NCI-H226 (cell line): ENCODE results near the gene RIOK3.
"Not testable (repeated sequence)": the region's sequence is repeated elsewhere in the genome, so short reads cannot be mapped to it uniquely, and the experiment has no call there.

Source experiments
- DNase-seq: peaks from one replicate; pipeline ENCODE4 v3.0.0-alpha.2; 2015

The RIOK3 gene

GRCh38 chr18:23451491-23451890 lies 1.6 kb upstream of the RIOK3 start:
- no peak for DNase-seq

- DNase-seq = no peak
These were observed 750 bp upstream of the RIOK3 start for GRCh38 chr18:23452347-23452727.

- DNase-seq = peak; percentile 33
These were observed 582 bp downstream of the RIOK3 start for GRCh38 chr18:23453680-23454058.

GRCh38 chr18:23456835-23457234 lies 3.7 kb downstream of the RIOK3 start:
- no peak for DNase-seq

- no peak for DNase-seq
These were observed 5.9 kb downstream of the RIOK3 start for GRCh38 chr18:23458830-23459529.

GRCh38 chr18:23459530-23459921 lies 6.4 kb downstream of the RIOK3 start:
- DNase-seq = no peak

- no peak for DNase-seq
These were observed 7.5 kb downstream of the RIOK3 start for GRCh38 chr18:23460285-23461273.

- DNase-seq = no peak
These were observed 9.8 kb downstream of the RIOK3 start for GRCh38 chr18:23462876-23463275.

GRCh38 chr18:23468753-23469459 lies 15.8 kb downstream of the RIOK3 start:
- no peak for DNase-seq

GRCh38 chr18:23470620-23471387 lies 17.7 kb downstream of the RIOK3 start:
- no peak for DNase-seq

- no peak for DNase-seq
These were observed 18.4 kb downstream of the RIOK3 start for GRCh38 chr18:23471486-23471885.

- DNase-seq = no peak
These were observed 26.9 kb downstream of the RIOK3 start for GRCh38 chr18:23479829-23480505.

- no peak for DNase-seq
These were observed 31.6 kb downstream of the RIOK3 start for GRCh38 chr18:23484561-23485182.

- DNase-seq = no peak
These were observed 32.3 kb downstream of the RIOK3 start for GRCh38 chr18:23485386-23485785.

- no peak for DNase-seq
These were observed 34.9 kb downstream of the RIOK3 start for GRCh38 chr18:23487738-23488570.

GRCh38 chr18:23489586-23489985 lies 36.5 kb downstream of the RIOK3 start:
- DNase-seq = not testable (repeated sequence)

GRCh38 chr18:23493654-23494053 lies 40.6 kb downstream of the RIOK3 start:
- DNase-seq = no peak

GRCh38 chr18:23494992-23495391 lies 41.9 kb downstream of the RIOK3 start:
- no peak for DNase-seq

- no peak for DNase-seq
These were observed 42.8 kb downstream of the RIOK3 start for GRCh38 chr18:23495723-23496440.

GRCh38 chr18:23498117-23498516 lies 45.0 kb downstream of the RIOK3 start:
- no peak for DNase-seq
